Measurements from ENCODE around the gene PDZD8.
"Not testable (repeated sequence)": the region's sequence is repeated elsewhere in the genome, so short reads cannot be mapped to it uniquely, and the experiment has no call there.

Gene PDZD8

DNA sequence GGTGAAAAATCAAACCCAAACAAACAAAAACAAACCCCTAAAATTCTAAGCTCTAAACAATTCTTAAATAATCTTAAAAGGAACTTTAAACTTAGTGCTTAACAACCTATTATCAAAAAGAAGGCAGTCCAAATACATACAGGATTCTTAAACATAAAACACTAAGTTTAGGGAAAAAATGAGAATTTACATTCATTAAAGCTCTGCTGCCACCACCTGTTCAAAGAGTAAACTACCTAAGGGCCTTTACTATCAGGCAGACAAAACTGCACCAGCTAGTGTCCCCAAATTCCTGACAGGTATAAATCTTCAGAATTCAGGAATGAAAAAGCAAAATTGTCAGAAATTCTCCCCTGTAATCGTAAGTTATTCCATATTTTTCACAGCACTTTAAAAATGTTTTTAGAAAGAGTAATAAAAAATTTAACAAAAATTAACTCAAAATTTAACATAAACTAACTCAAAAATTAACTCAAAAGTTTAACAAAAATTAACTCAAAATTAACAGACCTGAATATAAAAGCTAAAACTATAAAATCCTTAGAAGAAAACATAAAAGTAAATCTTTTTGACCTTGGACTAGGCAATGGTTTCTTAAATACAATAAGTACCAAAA, 55.1 kb downstream of the PDZD8 start:
- H3K27ac ChIP-seq (ENCODE audit: low read length): no peak overlapping the region
- no peak overlapping the region for H3K9ac ChIP-seq (ENCODE audit: low read length in 2 of 2)
- no peaks in the 10 kb centered on the region for H3K4me1 ChIP-seq (ENCODE audit: control insufficient read depth, insufficient read depth, low read length)
- H3K4me3 ChIP-seq (ENCODE audit: low read length in 2 of 2): no peak overlapping the region
- H3K27me3 ChIP-seq (ENCODE audit: control insufficient read depth in 1 of 2, insufficient read depth in 2 of 2, low read length in 2 of 2): no peaks in the 10 kb centered on the region
- H3K9me3 ChIP-seq (ENCODE audit: control insufficient read depth in 2 of 2, low read length in 2 of 2): no peaks in the 10 kb centered on the region
- no peaks in the 10 kb centered on the region for H3K36me3 ChIP-seq (ENCODE audit: control insufficient read depth in 2 of 2, insufficient read depth in 2 of 2, low read length in 2 of 2)

DNA sequence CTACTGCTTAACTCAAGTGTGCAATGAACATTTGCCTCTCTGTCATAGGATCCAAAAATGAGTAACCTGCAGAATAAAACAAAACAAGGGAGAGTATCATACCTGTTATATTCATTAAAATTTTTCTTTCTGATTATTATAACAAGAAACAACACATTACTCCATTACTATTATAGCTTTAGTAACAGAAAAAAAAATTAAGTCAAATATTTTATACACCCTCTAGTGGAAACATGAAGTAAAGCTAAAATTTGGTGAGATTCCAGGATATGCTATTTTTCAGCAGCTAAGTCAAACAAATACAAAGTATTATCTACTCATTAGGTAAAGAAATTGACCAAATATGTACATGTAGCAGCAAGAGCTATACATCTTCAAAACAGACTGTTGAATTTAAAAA, 56.3 kb downstream of the PDZD8 start:
- H3K9me3 ChIP-seq (ENCODE audit: control insufficient read depth in 2 of 2, low read length in 2 of 2): no peaks in the 10 kb centered on the region
- H3K4me3 ChIP-seq (ENCODE audit: low read length in 2 of 2): no peak overlapping the region
- peaks cover 0 to 1% of the 10 kb centered on the region in 2 donors for H3K36me3 ChIP-seq (ENCODE audit: control insufficient read depth in 2 of 2, insufficient read depth in 2 of 2, low read length in 2 of 2)
- H3K27ac ChIP-seq (ENCODE audit: low read length): no peak overlapping the region
- no peaks in the 10 kb centered on the region for H3K27me3 ChIP-seq (ENCODE audit: control insufficient read depth in 1 of 2, insufficient read depth in 2 of 2, low read length in 2 of 2)
- no peak overlapping the region for H3K9ac ChIP-seq (ENCODE audit: low read length in 2 of 2)
- H3K4me1 ChIP-seq (ENCODE audit: control insufficient read depth, insufficient read depth, low read length): no peaks in the 10 kb centered on the region

DNA sequence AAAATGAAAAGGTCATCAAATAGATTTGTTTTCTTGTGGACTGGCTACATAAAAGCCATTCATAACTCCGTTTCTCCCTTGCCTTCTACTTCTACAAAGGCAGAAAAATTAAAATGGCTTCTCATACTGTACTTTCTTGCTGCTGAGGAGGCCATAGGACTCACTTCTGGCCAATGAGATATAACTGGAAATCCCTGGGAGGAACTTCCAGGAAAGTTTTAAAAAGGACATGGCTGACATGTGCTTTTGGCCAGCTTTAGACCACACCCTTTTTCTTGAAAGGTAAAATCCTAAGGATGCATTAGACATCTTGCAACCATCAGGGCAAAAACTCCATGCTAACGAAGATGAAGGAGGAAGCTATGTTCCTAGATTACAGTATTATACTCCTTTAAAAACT, 58.5 kb downstream of the PDZD8 start:
- no peaks in the 10 kb centered on the region for H3K9me3 ChIP-seq (ENCODE audit: control insufficient read depth in 2 of 2, low read length in 2 of 2)
- H3K27ac ChIP-seq (ENCODE audit: low read length): no peak overlapping the region
- H3K4me3 ChIP-seq (ENCODE audit: low read length in 2 of 2): no peak overlapping the region
- H3K36me3 ChIP-seq (ENCODE audit: control insufficient read depth in 2 of 2, insufficient read depth in 2 of 2, low read length in 2 of 2): peaks cover 3 to 9% of the 10 kb centered on the region in 2 donors
- H3K27me3 ChIP-seq (ENCODE audit: control insufficient read depth in 1 of 2, insufficient read depth in 2 of 2, low read length in 2 of 2): no peaks in the 10 kb centered on the region
- H3K9ac ChIP-seq (ENCODE audit: low read length in 2 of 2): no peak overlapping the region
- H3K4me1 ChIP-seq (ENCODE audit: control insufficient read depth, insufficient read depth, low read length): no peaks in the 10 kb centered on the region

DNA sequence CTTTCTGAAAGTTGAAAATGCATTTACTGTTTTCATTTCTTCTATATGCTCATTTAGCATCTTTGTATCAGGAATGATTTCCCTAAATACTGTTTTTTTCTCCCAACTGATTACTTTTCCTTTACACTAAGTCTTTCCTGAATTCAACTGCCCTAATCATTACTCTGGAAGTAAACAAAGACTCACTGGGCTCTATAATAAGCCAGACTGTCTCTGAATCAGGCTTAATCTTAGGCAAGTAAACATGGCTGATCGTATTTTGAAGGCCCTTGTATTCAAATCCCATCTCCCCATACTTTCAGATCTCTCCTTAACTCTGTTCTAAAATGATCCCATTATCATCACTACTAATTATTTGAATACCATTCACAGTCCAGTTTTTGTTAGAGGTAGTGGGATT, 61.6 kb downstream of the PDZD8 start:
- Histone ChIP-seq H3K36me3 (ENCODE audit: control insufficient read depth in 2 of 2, insufficient read depth in 2 of 2, low read length in 2 of 2) (peaks cover 3 to 9% of the 10 kb centered on the region in 2 donors), H3K9me3 (ENCODE audit: control insufficient read depth in 2 of 2, low read length in 2 of 2) (no peaks in the 10 kb centered on the region), H3K4me1 (ENCODE audit: control insufficient read depth, insufficient read depth, low read length) (no peaks in the 10 kb centered on the region), H3K9ac (ENCODE audit: low read length in 2 of 2) (no peak overlapping the region), H3K27ac (ENCODE audit: low read length) (no peak overlapping the region), H3K4me3 (ENCODE audit: low read length in 2 of 2) (no peak overlapping the region), H3K27me3 (ENCODE audit: control insufficient read depth in 1 of 2, insufficient read depth in 2 of 2, low read length in 2 of 2) (no peaks in the 10 kb centered on the region)

DNA sequence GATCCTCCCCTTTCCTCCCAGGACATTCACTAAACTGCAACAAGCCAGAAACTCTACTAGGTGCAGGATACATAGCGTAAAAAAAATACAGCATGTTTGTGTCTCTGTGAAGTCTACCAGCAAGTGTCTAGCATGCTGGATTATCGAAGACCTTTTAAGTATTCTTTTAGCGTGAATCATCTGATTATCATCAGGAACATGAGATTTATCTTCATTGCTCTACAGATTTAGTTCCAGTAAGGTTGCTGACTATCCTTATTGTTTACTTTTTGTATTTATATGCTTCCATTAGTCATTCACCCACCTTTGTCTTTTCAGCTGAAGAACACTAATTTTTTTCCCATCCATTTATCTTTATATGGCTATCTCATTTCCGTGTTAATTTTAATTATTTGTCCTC, 62.8 kb downstream of the PDZD8 start:
- no peak overlapping the region for H3K9ac ChIP-seq (ENCODE audit: low read length in 2 of 2)
- H3K9me3 ChIP-seq (ENCODE audit: control insufficient read depth in 2 of 2, low read length in 2 of 2): no peaks in the 10 kb centered on the region
- no peaks in the 10 kb centered on the region for H3K4me1 ChIP-seq (ENCODE audit: control insufficient read depth, insufficient read depth, low read length)
- no peak overlapping the region for H3K4me3 ChIP-seq (ENCODE audit: low read length in 2 of 2)
- no peaks in the 10 kb centered on the region for H3K27me3 ChIP-seq (ENCODE audit: control insufficient read depth in 1 of 2, insufficient read depth in 2 of 2, low read length in 2 of 2)
- H3K36me3 ChIP-seq (ENCODE audit: control insufficient read depth in 2 of 2, insufficient read depth in 2 of 2, low read length in 2 of 2): peaks cover 3 to 9% of the 10 kb centered on the region in 2 donors
- no peak overlapping the region for H3K27ac ChIP-seq (ENCODE audit: low read length)

DNA sequence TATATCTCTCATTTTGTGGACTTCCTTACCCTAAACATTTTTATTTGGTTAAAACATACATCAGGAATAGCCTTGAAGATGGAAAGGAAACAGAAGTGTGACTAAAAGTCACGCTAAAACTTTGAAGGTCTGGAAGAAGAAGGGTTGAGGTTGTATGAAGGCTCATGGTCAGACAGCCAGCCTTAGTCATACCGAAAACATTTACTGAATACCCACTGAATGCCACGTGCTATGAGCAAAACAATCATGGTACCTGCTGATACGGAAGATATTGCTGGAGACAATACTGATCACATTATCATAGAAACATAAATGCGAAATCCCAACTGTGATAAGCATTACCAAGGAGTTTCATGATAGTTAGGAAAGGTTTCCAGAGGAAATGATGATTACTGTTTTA, 64.0 kb downstream of the PDZD8 start:
- H3K27ac ChIP-seq (ENCODE audit: low read length): no peak overlapping the region
- H3K27me3 ChIP-seq (ENCODE audit: control insufficient read depth in 1 of 2, insufficient read depth in 2 of 2, low read length in 2 of 2): no peaks in the 10 kb centered on the region
- H3K4me3 ChIP-seq (ENCODE audit: low read length in 2 of 2): no peak overlapping the region
- no peaks in the 10 kb centered on the region for H3K9me3 ChIP-seq (ENCODE audit: control insufficient read depth in 2 of 2, low read length in 2 of 2)
- H3K4me1 ChIP-seq (ENCODE audit: control insufficient read depth, insufficient read depth, low read length): no peaks in the 10 kb centered on the region
- H3K9ac ChIP-seq (ENCODE audit: low read length in 2 of 2): no peak overlapping the region
- peaks cover 3 to 9% of the 10 kb centered on the region in 2 donors for H3K36me3 ChIP-seq (ENCODE audit: control insufficient read depth in 2 of 2, insufficient read depth in 2 of 2, low read length in 2 of 2)

DNA sequence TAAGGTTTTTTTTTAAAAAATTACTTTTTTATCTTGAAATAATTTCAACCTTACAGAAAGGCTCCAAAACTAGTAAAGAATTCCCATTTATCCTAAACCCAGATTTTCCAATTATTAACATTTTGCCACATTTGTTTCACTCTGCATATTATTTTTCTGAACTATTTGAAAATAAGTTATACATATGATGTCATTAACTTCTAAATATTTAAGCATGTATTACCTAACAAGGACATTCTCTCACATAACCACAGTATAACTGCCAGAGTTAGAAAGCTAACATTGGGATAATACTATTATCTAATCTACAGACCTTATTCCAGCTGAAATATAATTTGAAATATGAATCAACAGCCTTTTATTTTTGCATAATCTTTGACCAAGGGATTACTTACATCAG, 68.6 kb downstream of the PDZD8 start:
- Histone ChIP-seq H3K4me3 (ENCODE audit: low read length in 2 of 2) (no peak overlapping the region), H3K9ac (ENCODE audit: low read length in 2 of 2) (no peak overlapping the region), H3K9me3 (ENCODE audit: control insufficient read depth in 2 of 2, low read length in 2 of 2) (no peaks in the 10 kb centered on the region), H3K4me1 (ENCODE audit: control insufficient read depth, insufficient read depth, low read length) (no peaks in the 10 kb centered on the region), H3K27me3 (ENCODE audit: control insufficient read depth in 1 of 2, insufficient read depth in 2 of 2, low read length in 2 of 2) (no peaks in the 10 kb centered on the region), H3K36me3 (ENCODE audit: control insufficient read depth in 2 of 2, insufficient read depth in 2 of 2, low read length in 2 of 2) (no peaks in the 10 kb centered on the region), H3K27ac (ENCODE audit: low read length) (no peak overlapping the region)

DNA sequence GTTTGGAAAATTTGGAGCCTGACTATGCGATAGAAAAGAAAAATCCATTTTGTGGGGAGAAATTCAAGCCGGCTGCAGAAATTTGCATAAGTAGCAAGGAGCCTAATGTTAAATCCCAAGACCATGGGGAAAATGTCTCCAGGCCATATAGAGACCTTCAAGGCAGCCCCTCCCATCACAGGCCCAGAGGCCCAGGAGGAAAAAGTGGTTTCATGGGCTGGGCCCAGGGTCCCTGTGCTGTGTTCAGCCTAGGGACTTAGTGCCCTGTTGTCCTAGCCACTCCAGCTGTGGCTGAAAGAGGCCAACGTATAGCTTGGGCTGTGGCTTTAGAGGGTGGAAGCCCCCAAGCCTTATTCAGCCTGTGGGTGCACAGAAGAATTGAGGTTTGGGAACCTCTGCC, 71.8 kb downstream of the PDZD8 start:
- H3K9ac ChIP-seq (ENCODE audit: low read length in 2 of 2); H3K4me3 ChIP-seq (ENCODE audit: low read length in 2 of 2); H3K27me3 ChIP-seq (ENCODE audit: control insufficient read depth in 1 of 2, insufficient read depth in 2 of 2, low read length in 2 of 2); H3K4me1 ChIP-seq (ENCODE audit: control insufficient read depth, insufficient read depth, low read length); H3K27ac ChIP-seq (ENCODE audit: low read length); H3K9me3 ChIP-seq (ENCODE audit: control insufficient read depth in 2 of 2, low read length in 2 of 2); H3K36me3 ChIP-seq (ENCODE audit: control insufficient read depth in 2 of 2, insufficient read depth in 2 of 2, low read length in 2 of 2): not testable (repeated sequence)

DNA sequence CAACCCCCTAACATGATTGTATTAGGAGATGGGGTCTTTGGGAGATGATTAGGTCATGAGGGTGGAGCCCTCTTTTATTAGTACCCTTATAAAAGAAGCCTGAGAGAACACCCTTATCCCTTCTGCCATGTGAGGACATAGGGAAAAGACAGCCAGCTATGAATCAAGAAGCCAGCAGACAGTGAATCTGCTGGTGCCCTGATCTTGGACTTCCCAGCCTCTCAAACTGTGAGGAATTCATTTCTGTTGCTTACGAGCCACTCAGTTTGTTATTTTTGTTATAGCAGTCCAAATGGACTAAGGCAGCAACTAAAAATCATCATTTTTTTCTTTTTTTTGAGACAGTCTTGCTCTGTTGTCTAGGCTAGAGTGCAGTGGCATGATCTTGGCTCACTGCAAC, 74.6 kb downstream of the PDZD8 start:
- Histone ChIP-seq H3K36me3 (ENCODE audit: control insufficient read depth in 2 of 2, insufficient read depth in 2 of 2, low read length in 2 of 2) (no peaks in the 10 kb centered on the region), H3K4me3 (ENCODE audit: low read length in 2 of 2) (no peak overlapping the region), H3K9me3 (ENCODE audit: control insufficient read depth in 2 of 2, low read length in 2 of 2) (peaks cover 0 to 2% of the 10 kb centered on the region in 2 donors), H3K27ac (ENCODE audit: low read length) (no peak overlapping the region), H3K9ac (ENCODE audit: low read length in 2 of 2) (no peak overlapping the region), H3K4me1 (ENCODE audit: control insufficient read depth, insufficient read depth, low read length) (no peaks in the 10 kb centered on the region), H3K27me3 (ENCODE audit: control insufficient read depth in 1 of 2, insufficient read depth in 2 of 2, low read length in 2 of 2) (no peaks in the 10 kb centered on the region)

DNA sequence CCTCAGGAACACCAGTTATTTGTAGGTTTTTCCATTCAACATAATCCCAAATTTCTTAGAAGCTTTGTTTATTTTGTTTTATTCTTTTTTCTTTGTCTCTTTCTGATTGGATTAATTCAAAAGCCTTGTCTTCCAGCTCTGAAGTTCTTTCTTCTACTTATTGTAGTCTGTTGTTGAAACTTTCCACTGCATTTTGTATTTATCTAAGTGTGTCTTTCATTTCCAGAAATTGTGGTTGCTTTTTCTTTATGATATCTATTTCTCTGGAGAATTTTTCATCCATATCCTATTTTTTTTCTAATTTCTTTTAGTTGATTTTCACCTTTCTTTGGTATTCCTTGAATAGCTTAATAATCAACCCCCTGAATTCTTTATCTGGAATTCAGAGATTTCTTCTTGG, 75.8 kb downstream of the PDZD8 start:
- no peaks in the 10 kb centered on the region for H3K4me1 ChIP-seq (ENCODE audit: control insufficient read depth, insufficient read depth, low read length)
- no peaks in the 10 kb centered on the region for H3K36me3 ChIP-seq (ENCODE audit: control insufficient read depth in 2 of 2, insufficient read depth in 2 of 2, low read length in 2 of 2)
- H3K27ac ChIP-seq (ENCODE audit: low read length): no peak overlapping the region
- no peaks in the 10 kb centered on the region for H3K27me3 ChIP-seq (ENCODE audit: control insufficient read depth in 1 of 2, insufficient read depth in 2 of 2, low read length in 2 of 2)
- peaks cover 0 to 2% of the 10 kb centered on the region in 2 donors for H3K9me3 ChIP-seq (ENCODE audit: control insufficient read depth in 2 of 2, low read length in 2 of 2)
- H3K9ac ChIP-seq (ENCODE audit: low read length in 2 of 2): no peak overlapping the region
- no peak overlapping the region for H3K4me3 ChIP-seq (ENCODE audit: low read length in 2 of 2)

DNA sequence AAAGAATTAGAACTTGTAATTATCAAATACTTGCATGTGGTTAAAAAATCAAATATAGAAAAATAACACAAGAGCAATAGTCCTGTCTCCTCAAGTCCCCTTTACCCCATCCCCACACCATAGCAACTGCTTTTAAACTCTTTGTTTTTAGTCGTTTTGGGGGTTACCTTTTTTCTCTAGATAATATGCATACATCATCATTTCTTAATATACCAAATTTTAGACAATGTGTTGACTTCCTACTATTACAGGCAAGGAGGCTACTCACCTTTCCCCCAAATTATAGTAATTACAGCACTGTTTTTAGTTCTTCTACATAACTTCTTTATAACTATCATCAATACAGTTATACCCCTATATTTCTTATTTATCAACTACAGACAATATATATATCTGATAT, 77.0 kb downstream of the PDZD8 start:
- Histone ChIP-seq H3K9me3 (ENCODE audit: control insufficient read depth in 2 of 2, low read length in 2 of 2) (peaks cover 0 to 2% of the 10 kb centered on the region in 2 donors), H3K27me3 (ENCODE audit: control insufficient read depth in 1 of 2, insufficient read depth in 2 of 2, low read length in 2 of 2) (no peaks in the 10 kb centered on the region), H3K27ac (ENCODE audit: low read length) (no peak overlapping the region), H3K36me3 (ENCODE audit: control insufficient read depth in 2 of 2, insufficient read depth in 2 of 2, low read length in 2 of 2) (no peaks in the 10 kb centered on the region), H3K4me3 (ENCODE audit: low read length in 2 of 2) (no peak overlapping the region), H3K4me1 (ENCODE audit: control insufficient read depth, insufficient read depth, low read length) (no peaks in the 10 kb centered on the region), H3K9ac (ENCODE audit: low read length in 2 of 2) (no peak overlapping the region)
